Gastrocnemius medialis (tissue), 4 donors: ENCODE results near the gene SHANK1.

ENCODE experiments used
- CTCF ChIP-seq, 5 experiments: fragments of 450-650 bp in 3 of 5; fragments of 200-600 bp in 2 of 5; sonication (generic) in 2 of 5; IDR thresholded peaks in 4 of 5; conservative IDR thresholded peaks in 1 of 5; 1 replicate in 4 of 5; 2 replicates in 1 of 5; pipeline ENCODE4 v1.5.1; 2016 to 2019; ENCODE audit warnings: antibody characterized with exemption in 5 of 5, mild to moderate bottlenecking in 3 of 5, moderate library complexity in 3 of 5
- POLR2A ChIP-seq, 2 donors: fragments of 450-650 bp; IDR thresholded peaks; one replicate each; pipeline ENCODE4 v1.6.1; 2017; ENCODE audit warnings: antibody characterized with exemption in 2 of 2, mild to moderate bottlenecking in 2 of 2, moderate library complexity in 2 of 2

GRCh38 chr19:50693064-50693975 is 26.3 kb downstream of the SHANK1 start:
- no peak for TF ChIP-seq CTCF (IDR thresholded peaks at IDR 0.05 in 4 of 5, conservative IDR thresholded peaks at IDR 0.05 in 1 of 5)
- TF ChIP-seq POLR2A (IDR thresholded peaks at IDR 0.05): no peak
